Progenitor cell of endocrine pancreas (in vitro differentiated cells): Measurements from ENCODE around the gene ARHGAP18. TPM values are rescaled to one million over a fixed set of nuclear protein-coding genes. Genes with fewer than 3 reads are reported as not detected.

Experiments used
- DNase-seq: peaks from one replicate; pipeline ENCODE4 v3.0.0; 2021; ENCODE audit warnings: low spot score; ENCODE audit not compliant: unreplicated experiment
- H3K27ac Mint-ChIP-seq: 2 replicates; pipeline ENCODE4 v1.8.0; 2021; ENCODE audit warnings: mild to moderate bottlenecking, moderate library complexity, mixed read lengths
- H3K27me3 Mint-ChIP-seq: 2 replicates; pipeline ENCODE4 v1.8.0; 2021; ENCODE audit warnings: mixed read lengths
- H3K36me3 Mint-ChIP-seq: 2 replicates; pipeline ENCODE4 v1.8.0; 2022; ENCODE audit warnings: mixed read lengths; ENCODE audit not compliant: insufficient read depth
- H3K4me1 Mint-ChIP-seq: 2 replicates; pipeline ENCODE4 v1.8.0; 2021; ENCODE audit warnings: low read depth, mixed read lengths
- H3K4me3 Mint-ChIP-seq: 2 replicates; pipeline ENCODE4 v1.8.0; 2021; ENCODE audit warnings: low read depth, mild to moderate bottlenecking, moderate library complexity, mixed read lengths
- H3K9me3 Mint-ChIP-seq: 2 replicates; pipeline ENCODE4 v1.8.0; 2021; ENCODE audit warnings: low read depth, mixed read lengths
- CTCF ChIP-seq: fragments of 200-600 bp; sonication (generic); IDR thresholded peaks from one replicate; pipeline ENCODE4 v1.5.0; 2021; ENCODE audit warnings: antibody characterized with exemption, mild to moderate bottlenecking; ENCODE audit not compliant: unreplicated experiment
- total RNA-seq: library from RNA; stranded (reverse); gene quantifications from 2 replicates; pipeline ENCODE4 v1.2.1, GENCODE V29; 2021

Gene ARHGAP18
- total RNA-seq, 1 donor from 2014 or later, result 26.9 TPM

DNA sequence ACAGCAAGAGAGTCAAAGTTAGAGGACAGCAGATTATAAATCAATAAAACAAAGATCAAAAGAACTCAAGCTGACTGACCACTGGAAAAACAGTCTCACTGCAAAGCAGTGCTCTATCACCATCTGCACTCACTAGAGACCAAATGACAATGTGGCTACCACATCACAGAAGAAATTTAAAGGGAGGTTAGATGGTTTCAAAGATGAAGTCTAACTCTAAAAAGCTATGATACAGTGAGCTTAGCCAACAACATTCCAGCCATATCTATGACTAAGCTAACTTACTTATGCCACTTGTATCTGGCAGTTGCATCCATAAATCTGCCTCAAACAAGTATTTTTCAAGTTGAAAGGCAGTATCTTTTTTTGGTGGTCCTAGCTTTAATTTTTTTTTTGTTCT is 68.6 kb downstream of the ARHGAP18 start:
- Mint-ChIP-seq H3K27ac (no peak overlapping the region), H3K9me3 (peaks cover 3% of the 10 kb centered on the region), H3K36me3 (peaks cover 6% of the 10 kb centered on the region), H3K27me3 (no peaks in the 10 kb centered on the region), H3K4me1 (peaks cover 51% of the 10 kb centered on the region), H3K4me3 (no peak overlapping the region)
- TF ChIP-seq CTCF, result no peak
- no peak for DNase-seq

GRCh38 chr6:129638686-129639085 is 71.3 kb downstream of the ARHGAP18 start:
- Mint-ChIP-seq H3K27ac (peak overlapping the region; percentile 51), H3K36me3 (peaks cover 17% of the 10 kb centered on the region), H3K4me3 (no peak overlapping the region), H3K27me3 (no peaks in the 10 kb centered on the region), H3K9me3 (peaks cover 3% of the 10 kb centered on the region), H3K4me1 (peaks cover 28% of the 10 kb centered on the region)
- TF ChIP-seq CTCF, result no peak
- no peak for DNase-seq

DNA sequence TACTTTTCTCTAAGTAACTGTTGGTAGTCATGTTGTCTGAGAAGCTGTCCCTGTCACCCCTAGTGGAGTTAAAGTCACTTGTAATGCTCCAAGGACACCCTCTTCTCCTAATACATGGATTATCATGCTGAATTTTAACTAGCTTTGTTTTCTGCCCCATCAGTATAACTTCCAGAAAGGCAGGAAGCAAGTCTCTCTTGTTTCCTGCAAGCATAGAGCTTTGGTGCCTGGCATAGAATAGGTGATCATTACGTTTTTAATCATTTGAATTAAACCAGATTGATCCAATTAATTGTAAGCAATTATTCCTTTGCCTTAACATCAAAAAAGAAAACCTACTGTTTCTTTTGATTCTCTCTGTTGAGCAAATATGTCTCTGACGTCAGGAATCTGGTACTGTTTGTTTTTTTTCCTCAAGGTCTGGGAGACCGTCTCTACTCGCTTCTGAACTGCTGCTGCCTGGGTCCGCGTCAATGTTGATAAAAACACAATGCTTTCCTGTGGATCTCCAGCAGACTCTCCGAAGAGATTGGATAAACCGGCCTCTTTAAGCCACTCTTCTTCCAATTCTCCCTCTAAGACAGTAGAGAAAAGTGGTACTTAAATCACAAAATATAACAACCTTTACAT is 71.8 kb downstream of the ARHGAP18 start:
- H3K4me1 Mint-ChIP-seq, result peaks cover 28% of the 10 kb centered on the region
- no peak overlapping the region for H3K4me3 Mint-ChIP-seq

GRCh38 chr6:129637340-129638054 is 72.5 kb downstream of the ARHGAP18 start:
- Mint-ChIP-seq H3K36me3 (peaks cover 17% of the 10 kb centered on the region), H3K27ac (peak overlapping the region; percentile 43), H3K4me1 (peaks cover 28% of the 10 kb centered on the region), H3K9me3 (peaks cover 3% of the 10 kb centered on the region), H3K4me3 (no peak overlapping the region), H3K27me3 (no peaks in the 10 kb centered on the region)
- TF ChIP-seq CTCF, result no peak
- DNase-seq, result no peak

More for the DNA sequence above, 71.8 kb downstream of the ARHGAP18 start:
- Mint-ChIP-seq H3K36me3 (peaks cover 17% of the 10 kb centered on the region), H3K27ac (peak overlapping the region; percentile 51), H3K9me3 (peaks cover 3% of the 10 kb centered on the region), H3K27me3 (no peaks in the 10 kb centered on the region)
- no peak for TF ChIP-seq CTCF
- no peak for DNase-seq

DNA sequence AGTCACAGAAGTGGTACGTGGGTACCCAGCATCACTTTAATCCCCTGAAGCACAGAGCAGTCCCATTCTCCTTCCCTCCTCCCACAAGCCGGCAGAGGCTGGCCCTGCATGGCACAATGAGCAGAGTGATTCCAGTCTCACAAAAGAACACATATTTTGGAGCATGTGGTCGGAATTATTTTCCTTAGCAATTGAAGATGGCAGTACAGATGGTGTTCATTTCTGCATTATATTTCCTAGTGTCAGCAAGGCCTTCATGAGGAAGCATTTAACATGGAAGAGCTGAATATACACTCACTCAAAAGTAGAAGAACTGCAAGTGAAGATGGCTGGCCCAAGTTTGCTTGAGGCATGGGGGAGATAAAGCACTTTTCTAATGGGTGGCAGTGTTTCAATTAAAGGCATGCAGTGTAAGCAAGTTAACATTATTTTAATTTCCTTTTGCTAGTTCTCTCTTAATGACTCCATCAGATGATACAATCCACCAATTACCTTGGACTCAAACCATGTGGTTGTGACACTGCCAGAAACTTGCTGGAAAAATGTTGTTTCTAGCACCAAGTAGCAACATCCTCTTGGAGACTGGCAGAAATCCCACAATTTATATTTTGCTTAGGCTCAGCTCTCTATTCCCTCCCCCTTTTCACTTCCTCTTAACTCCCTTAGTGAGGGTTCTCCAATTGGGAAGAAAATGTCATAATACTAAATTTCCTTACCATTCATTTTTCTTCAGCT is 74.4 kb downstream of the ARHGAP18 start:
- no peak for DNase-seq
- Mint-ChIP-seq H3K9me3 (peaks cover 3% of the 10 kb centered on the region), H3K4me1 (peaks cover 26% of the 10 kb centered on the region), H3K27ac (no peak overlapping the region), H3K4me3 (no peak overlapping the region), H3K36me3 (peaks cover 15% of the 10 kb centered on the region), H3K27me3 (no peaks in the 10 kb centered on the region)
- TF ChIP-seq CTCF, result no peak
